ENCODE measurements around the gene RAB33A.
"Not testable (repeated sequence)": the region's sequence is repeated elsewhere in the genome, so short reads cannot be mapped to it uniquely, and the experiment has no call there.

The RAB33A gene

GRCh38 chrX:130173190-130173895 lies 1.6 kb downstream of the RAB33A start:
- DNase-seq = no peak

GRCh38 chrX:130174045-130174704 lies 2.4 kb downstream of the RAB33A start:
- DNase-seq = no peak

- DNase-seq = no peak
These were observed 3.2 kb downstream of the RAB33A start for GRCh38 chrX:130174937-130175336.

DNA sequence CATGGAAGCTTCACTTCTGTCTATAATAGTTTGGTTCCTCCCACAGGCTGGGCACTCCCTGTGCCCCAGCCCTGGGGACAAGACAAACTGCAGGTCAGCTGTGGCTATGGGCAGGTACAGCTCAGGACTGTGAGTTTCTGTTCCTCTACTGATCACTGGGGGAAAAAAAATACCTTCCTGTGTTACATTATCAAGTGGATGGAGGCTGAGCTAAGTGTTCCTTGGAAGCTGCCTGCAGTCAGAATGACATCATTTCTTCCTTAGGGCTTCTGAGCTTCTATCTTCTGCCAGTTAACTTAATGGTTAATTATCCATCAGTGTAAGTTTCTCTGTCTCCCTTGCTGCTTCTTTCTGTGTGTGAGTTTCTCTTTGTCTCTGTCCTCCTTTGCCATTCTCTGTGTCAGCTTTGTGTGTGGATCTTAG lies 4.6 kb downstream of the RAB33A start:
- no peak for DNase-seq

DNA sequence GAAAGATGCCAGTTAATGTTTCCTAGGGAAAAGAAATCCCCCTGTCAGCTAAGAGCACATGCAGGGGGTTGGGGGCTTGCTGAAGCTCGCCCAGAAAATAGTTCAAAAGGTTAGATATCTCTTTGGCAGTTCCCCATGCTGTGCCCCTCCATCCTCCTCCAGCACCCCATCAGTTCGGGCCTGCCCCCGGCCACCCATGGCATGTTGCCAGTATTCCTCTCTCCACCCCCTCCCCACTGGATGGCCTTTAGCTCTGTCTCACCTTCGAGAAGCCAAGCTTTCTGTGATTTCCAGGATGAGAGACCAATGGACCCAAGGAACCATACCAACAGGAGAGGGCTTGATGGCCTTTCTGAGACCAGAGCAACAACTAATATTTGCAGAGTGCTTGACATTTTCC lies 5.2 kb downstream of the RAB33A start:
- no peak for DNase-seq

- DNase-seq = no peak
These were observed 7.4 kb downstream of the RAB33A start for GRCh38 chrX:130179170-130179569.

DNA sequence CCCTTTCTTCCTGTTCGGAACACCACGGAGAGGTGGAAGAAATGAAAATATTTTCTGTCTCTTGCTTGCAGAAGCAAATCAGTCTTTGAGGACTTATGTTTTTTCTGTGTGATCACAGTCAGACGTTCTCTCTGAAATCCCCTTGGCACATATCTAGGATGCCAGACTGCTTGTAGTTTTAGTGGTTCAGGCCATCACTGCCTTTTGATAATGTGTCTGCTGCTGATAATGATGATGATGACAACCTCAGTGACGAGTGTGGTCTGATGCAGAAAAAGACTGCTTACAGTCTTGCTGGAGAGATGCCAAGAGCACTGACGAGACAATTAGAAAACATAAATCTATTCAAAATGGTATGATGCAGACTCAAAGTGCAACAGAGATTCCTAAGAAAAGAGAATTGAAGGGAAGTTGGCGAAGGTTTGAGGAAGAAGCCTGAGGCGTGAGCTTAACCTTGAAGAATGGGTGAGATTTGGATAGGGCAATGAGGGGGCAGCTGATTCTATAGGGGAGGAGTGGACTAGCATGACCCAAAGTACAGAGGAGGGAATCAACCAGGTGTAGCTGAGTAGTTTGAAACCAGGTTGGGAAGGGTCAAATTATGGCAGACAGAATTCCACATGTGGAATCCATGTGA lies 7.9 kb downstream of the RAB33A start:
- DNase-seq = no peak

GRCh38 chrX:130184168-130184567 lies 12.4 kb downstream of the RAB33A start:
- no peak for DNase-seq

- DNase-seq = no peak
These were observed 13.1 kb downstream of the RAB33A start for GRCh38 chrX:130184857-130185256.

- no peak for DNase-seq
These were observed 14.9 kb downstream of the RAB33A start for GRCh38 chrX:130186651-130187050.

DNA sequence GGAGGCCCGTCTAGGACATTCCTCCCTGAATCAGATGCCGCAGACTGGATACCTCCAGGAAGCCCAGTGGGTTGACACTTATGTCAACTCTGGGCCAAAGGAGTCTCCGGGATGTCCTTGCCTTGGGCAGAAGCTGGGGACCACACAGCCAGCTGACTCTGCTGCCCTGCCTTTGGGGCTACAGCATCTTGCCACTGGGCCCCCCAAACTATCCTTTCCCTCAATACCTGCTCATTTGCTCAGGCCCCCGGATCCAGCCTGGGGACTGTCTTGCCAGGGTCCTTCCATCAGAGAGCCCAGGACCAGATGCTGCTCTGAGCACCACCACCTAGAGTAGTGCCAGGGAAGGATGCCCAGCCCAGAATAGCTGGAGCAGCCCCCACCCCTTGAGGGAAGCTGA lies 19.0 kb downstream of the RAB33A start:
- DNase-seq = no peak

DNA sequence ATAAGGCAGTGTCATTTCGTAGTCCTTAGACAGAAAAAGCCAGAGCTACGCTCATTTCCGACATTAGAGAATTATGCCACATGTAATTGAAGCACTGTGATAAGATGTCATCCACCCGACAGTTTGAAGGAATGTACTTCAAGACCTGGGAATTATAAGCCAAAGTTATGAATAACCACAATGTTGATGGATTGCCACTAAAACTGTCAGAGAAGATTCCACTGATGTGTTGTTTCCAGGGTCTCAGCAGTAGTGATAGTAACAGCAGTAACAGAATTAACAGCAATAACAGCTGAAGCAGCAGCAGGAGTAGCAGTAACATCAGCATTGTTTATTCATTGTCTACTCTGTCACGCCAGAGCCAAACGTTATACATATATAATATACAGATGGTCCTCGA lies 24.7 kb downstream of the RAB33A start:
- DNase-seq = no peak

GRCh38 chrX:130197464-130197863 lies 25.7 kb downstream of the RAB33A start:
- DNase-seq = no peak

- DNase-seq = no peak
These were observed 32.9 kb downstream of the RAB33A start for GRCh38 chrX:130204647-130205046.

DNA sequence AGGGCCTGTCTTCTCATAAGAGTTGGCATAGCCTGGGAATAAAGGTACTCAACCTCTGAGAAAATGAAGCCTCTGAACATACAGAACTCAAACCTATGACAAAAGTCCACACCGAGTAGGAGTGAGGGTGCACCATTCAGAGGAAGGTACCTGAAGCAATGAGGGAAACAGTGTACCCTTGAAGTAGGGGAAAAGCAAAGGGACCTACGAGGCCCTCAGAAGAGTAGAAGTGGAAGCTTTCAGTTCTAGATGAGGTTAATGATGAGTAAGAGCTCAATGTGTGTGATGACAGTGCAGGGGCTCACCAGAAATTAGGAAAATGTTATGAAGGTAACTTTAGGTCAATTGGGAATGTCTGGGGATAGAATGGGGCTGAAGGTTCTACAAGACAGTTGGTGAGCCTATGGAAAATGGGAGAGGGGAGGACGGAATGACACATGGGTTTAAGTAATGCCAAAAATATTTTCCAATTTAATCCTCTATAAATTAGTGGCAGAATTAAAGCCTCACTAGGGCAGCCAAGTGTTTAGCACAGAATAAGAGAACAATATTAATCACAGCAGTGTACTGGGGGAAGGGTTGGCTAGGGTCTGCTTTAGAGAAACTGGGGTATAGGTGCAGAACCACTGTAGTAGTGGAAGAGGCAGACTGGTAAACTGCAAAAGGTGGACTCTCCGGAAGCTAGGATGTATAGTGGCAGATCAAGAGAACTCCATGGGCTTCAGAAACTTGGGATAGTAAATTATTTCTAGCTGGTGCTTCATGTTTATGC lies 39.8 kb downstream of the RAB33A start:
- no peak for DNase-seq

DNA sequence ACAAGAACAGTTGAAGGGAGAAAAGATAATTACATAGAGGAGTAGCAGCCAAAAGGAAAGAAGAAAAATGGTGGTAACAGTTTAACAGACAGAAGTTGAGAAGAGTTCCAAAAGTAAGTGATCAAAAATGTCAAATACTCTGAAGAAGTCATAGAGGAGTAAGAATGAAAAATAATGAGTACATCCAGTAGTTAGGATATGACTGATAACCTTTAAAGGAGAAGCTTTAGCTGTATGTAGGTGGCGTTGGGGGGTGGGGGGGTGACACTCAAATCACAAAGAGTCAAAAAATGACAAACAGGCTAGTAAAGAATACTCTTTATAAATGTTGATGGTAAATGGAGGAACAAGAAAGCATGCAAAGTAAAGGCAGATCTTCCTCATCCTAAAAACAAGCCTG lies 40.6 kb downstream of the RAB33A start:
- no peak for DNase-seq

- DNase-seq = no peak
These were observed 41.6 kb downstream of the RAB33A start for GRCh38 chrX:130213376-130213775.

DNA sequence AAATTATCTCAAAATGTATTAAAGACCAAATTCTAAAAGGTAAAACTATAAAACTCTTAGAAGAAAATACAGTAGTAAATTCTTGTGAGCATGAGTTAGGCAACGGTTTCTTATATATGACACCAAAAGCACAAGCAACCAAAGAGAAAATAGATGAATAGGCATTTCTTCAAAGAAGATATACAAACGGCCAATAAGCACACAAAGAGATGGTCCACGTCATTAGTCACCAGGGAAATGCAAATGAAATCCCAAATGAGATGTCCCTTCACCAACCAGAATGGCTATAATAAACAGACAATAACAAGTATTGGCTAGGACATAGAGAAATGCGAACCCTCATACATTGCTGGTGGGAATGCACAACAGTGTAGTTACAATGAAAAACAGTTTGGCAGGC lies 44.6 kb downstream of the RAB33A start:
- no peak for DNase-seq

GRCh38 chrX:130224810-130225209 lies 53.0 kb downstream of the RAB33A start:
- no peak for DNase-seq

DNA sequence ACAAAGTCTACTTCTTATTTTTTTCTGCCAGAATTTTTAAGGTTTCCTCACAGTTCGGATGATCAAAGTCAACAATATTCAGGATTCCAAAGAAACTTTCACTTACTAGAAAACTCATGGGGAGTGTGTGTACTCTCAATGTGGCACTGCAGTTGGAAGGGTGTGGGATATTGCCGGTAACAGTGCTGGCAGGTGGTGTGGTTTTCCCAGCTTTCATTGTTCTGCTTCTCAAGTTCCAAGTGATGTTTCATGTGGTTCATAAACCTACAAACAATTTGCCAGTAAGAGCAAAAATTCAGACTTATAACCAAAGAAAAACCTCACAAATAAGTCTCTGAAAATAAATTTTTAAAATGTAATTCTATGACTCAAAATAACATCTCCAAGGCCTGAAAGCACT lies 57.1 kb downstream of the RAB33A start:
- no peak for DNase-seq

- DNase-seq = not testable (repeated sequence)
These were observed 59.4 kb downstream of the RAB33A start for GRCh38 chrX:130231184-130231583.

Data from NCI-H146 (cell line).